GM12878 (cell line): Measurements from ENCODE around the gene SSH2. TPM values are rescaled to one million over a fixed set of nuclear protein-coding genes. Genes with fewer than 3 reads are reported as not detected.

Experiments
- BHLHE40 ChIP-seq, 2 experiments: fragments of 450-650 bp in 1 of 2; IDR thresholded peaks; 2 replicates each; pipeline ENCODE4 v1.6.1; 2011 to 2017; ENCODE audit warnings: low read depth in 2 of 2, borderline replicate concordance in 1 of 2, improper control_type of control experiment in 1 of 2, low read length in 1 of 2, mild to moderate bottlenecking in 1 of 2
- CHD4 ChIP-seq: fragments of 200-600 bp; sonication (generic); IDR thresholded peaks from 2 replicates; pipeline ENCODE4 v1.6.1; 2016; ENCODE audit warnings: mild to moderate bottlenecking
- CREB1 ChIP-seq: IDR thresholded peaks from 2 replicates; pipeline ENCODE4 v1.6.1; 2012; ENCODE audit warnings: low read depth, mild to moderate bottlenecking, inconsistent platforms
- GATAD2B ChIP-seq: fragments of 450-650 bp; conservative IDR thresholded peaks from 2 replicates; pipeline ENCODE4 v1.6.1; 2017; ENCODE audit warnings: low read depth, mild to moderate bottlenecking, moderate library complexity
- IRF4 ChIP-seq: IDR thresholded peaks from 2 replicates; pipeline ENCODE4 v1.6.1; 2011; ENCODE audit warnings: low read depth, low read length
- MEF2A ChIP-seq: IDR thresholded peaks from 2 replicates; pipeline ENCODE4 v1.6.1; 2011; ENCODE audit warnings: low read depth, mild to moderate bottlenecking, low read length, moderate library complexity; ENCODE audit not compliant: insufficient read depth
- NBN ChIP-seq: fragments of 450-650 bp; IDR thresholded peaks from 2 replicates; pipeline ENCODE4 v1.6.1; 2016
- NFIC ChIP-seq: IDR thresholded peaks from 2 replicates; pipeline ENCODE4 v1.6.1; 2012; ENCODE audit warnings: low read depth, mild to moderate bottlenecking, inconsistent platforms, low read length, moderate library complexity
- NR2C1 ChIP-seq: fragments of 450-650 bp; IDR thresholded peaks from 2 replicates; pipeline ENCODE4 v1.6.1; 2017; ENCODE audit warnings: antibody characterized with exemption, mild to moderate bottlenecking, moderate library complexity
- NRF1 ChIP-seq: conservative IDR thresholded peaks from 2 replicates; pipeline ENCODE4 v1.6.1; 2011; ENCODE audit warnings: mild to moderate bottlenecking, low read depth, low read length, improper control_type of control experiment
- PAX8 ChIP-seq: fragments of 450-650 bp; IDR thresholded peaks from 2 replicates; pipeline ENCODE4 v1.6.1; 2017; ENCODE audit warnings: mild to moderate bottlenecking, moderate library complexity
- PKNOX1 ChIP-seq: fragments of 450-650 bp; IDR thresholded peaks from 2 replicates; pipeline ENCODE4 v1.6.1; 2016; ENCODE audit warnings: mild to moderate bottlenecking
- POLR2AphosphoS5 ChIP-seq: IDR thresholded peaks from 2 replicates; pipeline ENCODE4 v1.6.1; 2011; ENCODE audit warnings: mild to moderate bottlenecking, low read length, inconsistent platforms
- SIX5 ChIP-seq: IDR thresholded peaks from 2 replicates; pipeline ENCODE4 v1.6.1; 2011; ENCODE audit warnings: mild to moderate bottlenecking, low read depth, low read length, moderate library complexity; ENCODE audit not compliant: severe bottlenecking
- SMAD1 ChIP-seq: fragments of 450-650 bp; IDR thresholded peaks from 2 replicates; pipeline ENCODE4 v1.6.1; 2018; ENCODE audit warnings: mild to moderate bottlenecking, low read depth; ENCODE audit not compliant: partially characterized antibody
- SMAD5 ChIP-seq: IDR thresholded peaks from 2 replicates; pipeline ENCODE4 v1.6.1; 2016; ENCODE audit warnings: antibody characterized with exemption, low read depth
- ZNF217 ChIP-seq: fragments of 450-650 bp; IDR thresholded peaks from 2 replicates; pipeline ENCODE4 v1.6.1; 2017; ENCODE audit warnings: antibody characterized with exemption, mild to moderate bottlenecking
- polyA plus RNA-seq, 11 experiments: library from polyadenylated mRNA; depleted of rRNA in 4 of 11; unstranded in 6 of 11; stranded (reverse) in 5 of 11; fragments of >200 nt; fragmentation: Nextera tagmentation in 4 of 11; fragmentation: Illumina TruSeq in 1 of 11; extraction: Ambion mirVana in 4 of 11; extraction: Trizol in 1 of 11; gene quantifications; 1 replicate in 1 of 11; 2 replicates in 10 of 11; pipeline versions ENCODE4 v1.2.1 to v1.2.3, GENCODE V29; 2011 to 2016; ENCODE audit warnings: inconsistent platforms in 2 of 11, missing spikeins in 2 of 11, low read depth in 1 of 11
- total RNA-seq, 4 experiments: library from RNA; depleted of rRNA in 3 of 4; stranded (reverse); fragments of >200 nt in 3 of 4; fragmentation: Illumina TruSeq in 1 of 4; extraction: Trizol in 1 of 4; gene quantifications; 2 replicates each; pipeline versions ENCODE4 v1.2.1 to v1.2.3, GENCODE V29; 2013 to 2021
- TF ChIP-seq, protein P1 (sequence below), 3 experiments: IDR thresholded peaks in 2 of 3; conservative IDR thresholded peaks in 1 of 3; 2 replicates each; pipeline ENCODE4 v1.5.1; 2011; ENCODE audit warnings: low read depth in 3 of 3, low read length in 3 of 3, mild to moderate bottlenecking in 3 of 3, control low read depth in 2 of 3, moderate library complexity in 2 of 3, inconsistent platforms in 1 of 3, mixed read lengths in 1 of 3; ENCODE audit not compliant: control insufficient read depth in 2 of 3, insufficient read depth in 1 of 3; ENCODE audit errors: extremely low read depth in 1 of 3
- TF ChIP-seq, protein P2 (sequence below): fragments of 450-650 bp; IDR thresholded peaks from 2 replicates; pipeline ENCODE4 v1.6.1; 2017; ENCODE audit warnings: mild to moderate bottlenecking, low read depth, inconsistent platforms; ENCODE audit not compliant: poor library complexity, severe bottlenecking
- TF ChIP-seq, protein P3 (sequence below): IDR thresholded peaks from 2 replicates; pipeline ENCODE4 v1.6.1; 2011; ENCODE audit warnings: borderline replicate concordance, low read depth, mild to moderate bottlenecking, moderate library complexity, mixed read lengths, low read length; ENCODE audit not compliant: insufficient read depth; ENCODE audit errors: extremely low read length
- TF ChIP-seq, protein P4 (sequence below): fragments of 450-650 bp; IDR thresholded peaks from 2 replicates; pipeline ENCODE4 v1.6.1; 2018; ENCODE audit warnings: mild to moderate bottlenecking, low read depth, moderate library complexity; ENCODE audit not compliant: partially characterized antibody

Gene SSH2
- total and polyA plus RNA-seq, 10 of the 15 experiments (the other 5 are each of a cell fraction or from before 2014, with no cell fraction given) = 9.3 to 65.9 (median 34.0) TPM

GRCh38 chr17:29722411-29723198 is 207.4 kb downstream of the SSH2 start (continued):
- peak; percentile 63 for TF ChIP-seq GATAD2B
- peak; percentile 31; the same call in 1 of the 2 replicates for TF ChIP-seq NFIC
- TF ChIP-seq NR2C1 = no peak
- no peak for TF ChIP-seq CHD4
- TF ChIP-seq PAX8 = no peak
- peak; percentile 34; the same call in 1 of the 2 replicates for TF ChIP-seq NBN
- TF ChIP-seq POLR2AphosphoS5 = peak; percentile 86
- no peak for TF ChIP-seq NRF1
- TF ChIP-seq, protein P1, sequence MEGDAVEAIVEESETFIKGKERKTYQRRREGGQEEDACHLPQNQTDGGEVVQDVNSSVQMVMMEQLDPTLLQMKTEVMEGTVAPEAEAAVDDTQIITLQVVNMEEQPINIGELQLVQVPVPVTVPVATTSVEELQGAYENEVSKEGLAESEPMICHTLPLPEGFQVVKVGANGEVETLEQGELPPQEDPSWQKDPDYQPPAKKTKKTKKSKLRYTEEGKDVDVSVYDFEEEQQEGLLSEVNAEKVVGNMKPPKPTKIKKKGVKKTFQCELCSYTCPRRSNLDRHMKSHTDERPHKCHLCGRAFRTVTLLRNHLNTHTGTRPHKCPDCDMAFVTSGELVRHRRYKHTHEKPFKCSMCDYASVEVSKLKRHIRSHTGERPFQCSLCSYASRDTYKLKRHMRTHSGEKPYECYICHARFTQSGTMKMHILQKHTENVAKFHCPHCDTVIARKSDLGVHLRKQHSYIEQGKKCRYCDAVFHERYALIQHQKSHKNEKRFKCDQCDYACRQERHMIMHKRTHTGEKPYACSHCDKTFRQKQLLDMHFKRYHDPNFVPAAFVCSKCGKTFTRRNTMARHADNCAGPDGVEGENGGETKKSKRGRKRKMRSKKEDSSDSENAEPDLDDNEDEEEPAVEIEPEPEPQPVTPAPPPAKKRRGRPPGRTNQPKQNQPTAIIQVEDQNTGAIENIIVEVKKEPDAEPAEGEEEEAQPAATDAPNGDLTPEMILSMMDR (IDR thresholded peaks at IDR 0.05 in 2 of 3, conservative IDR thresholded peaks at IDR 0.05 in 1 of 3; ENCODE audit: control insufficient read depth in 2 of 3, extremely low read depth in 1 of 3, insufficient read depth in 1 of 3, low read depth in 3 of 3, low read length in 3 of 3) = no peak
- TF ChIP-seq MEF2A = no peak
- TF ChIP-seq SIX5 = no peak
- no peak; the same call in 1 of the 2 replicates for TF ChIP-seq CREB1
- TF ChIP-seq, protein P2, sequence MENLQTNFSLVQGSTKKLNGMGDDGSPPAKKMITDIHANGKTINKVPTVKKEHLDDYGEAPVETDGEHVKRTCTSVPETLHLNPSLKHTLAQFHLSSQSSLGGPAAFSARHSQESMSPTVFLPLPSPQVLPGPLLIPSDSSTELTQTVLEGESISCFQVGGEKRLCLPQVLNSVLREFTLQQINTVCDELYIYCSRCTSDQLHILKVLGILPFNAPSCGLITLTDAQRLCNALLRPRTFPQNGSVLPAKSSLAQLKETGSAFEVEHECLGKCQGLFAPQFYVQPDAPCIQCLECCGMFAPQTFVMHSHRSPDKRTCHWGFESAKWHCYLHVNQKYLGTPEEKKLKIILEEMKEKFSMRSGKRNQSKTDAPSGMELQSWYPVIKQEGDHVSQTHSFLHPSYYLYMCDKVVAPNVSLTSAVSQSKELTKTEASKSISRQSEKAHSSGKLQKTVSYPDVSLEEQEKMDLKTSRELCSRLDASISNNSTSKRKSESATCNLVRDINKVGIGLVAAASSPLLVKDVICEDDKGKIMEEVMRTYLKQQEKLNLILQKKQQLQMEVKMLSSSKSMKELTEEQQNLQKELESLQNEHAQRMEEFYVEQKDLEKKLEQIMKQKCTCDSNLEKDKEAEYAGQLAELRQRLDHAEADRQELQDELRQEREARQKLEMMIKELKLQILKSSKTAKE = peak; percentile 63
- TF ChIP-seq ZNF217 = no peak
- peak; percentile 13 to 30; a peak in 1 of 4 replicates for TF ChIP-seq BHLHE40 (IDR thresholded peaks at IDR 0.05; ENCODE audit: borderline replicate concordance in 1 of 2, low read depth in 2 of 2, low read length in 1 of 2)
- peak; percentile 57; the same call in 1 of the 2 replicates for TF ChIP-seq PKNOX1
- TF ChIP-seq, protein P3, sequence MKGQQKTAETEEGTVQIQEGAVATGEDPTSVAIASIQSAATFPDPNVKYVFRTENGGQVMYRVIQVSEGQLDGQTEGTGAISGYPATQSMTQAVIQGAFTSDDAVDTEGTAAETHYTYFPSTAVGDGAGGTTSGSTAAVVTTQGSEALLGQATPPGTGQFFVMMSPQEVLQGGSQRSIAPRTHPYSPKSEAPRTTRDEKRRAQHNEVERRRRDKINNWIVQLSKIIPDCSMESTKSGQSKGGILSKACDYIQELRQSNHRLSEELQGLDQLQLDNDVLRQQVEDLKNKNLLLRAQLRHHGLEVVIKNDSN = no peak
- TF ChIP-seq SMAD5 = no peak
- no peak; the same call in 1 of the 2 replicates for TF ChIP-seq IRF4
- TF ChIP-seq, protein P4, sequence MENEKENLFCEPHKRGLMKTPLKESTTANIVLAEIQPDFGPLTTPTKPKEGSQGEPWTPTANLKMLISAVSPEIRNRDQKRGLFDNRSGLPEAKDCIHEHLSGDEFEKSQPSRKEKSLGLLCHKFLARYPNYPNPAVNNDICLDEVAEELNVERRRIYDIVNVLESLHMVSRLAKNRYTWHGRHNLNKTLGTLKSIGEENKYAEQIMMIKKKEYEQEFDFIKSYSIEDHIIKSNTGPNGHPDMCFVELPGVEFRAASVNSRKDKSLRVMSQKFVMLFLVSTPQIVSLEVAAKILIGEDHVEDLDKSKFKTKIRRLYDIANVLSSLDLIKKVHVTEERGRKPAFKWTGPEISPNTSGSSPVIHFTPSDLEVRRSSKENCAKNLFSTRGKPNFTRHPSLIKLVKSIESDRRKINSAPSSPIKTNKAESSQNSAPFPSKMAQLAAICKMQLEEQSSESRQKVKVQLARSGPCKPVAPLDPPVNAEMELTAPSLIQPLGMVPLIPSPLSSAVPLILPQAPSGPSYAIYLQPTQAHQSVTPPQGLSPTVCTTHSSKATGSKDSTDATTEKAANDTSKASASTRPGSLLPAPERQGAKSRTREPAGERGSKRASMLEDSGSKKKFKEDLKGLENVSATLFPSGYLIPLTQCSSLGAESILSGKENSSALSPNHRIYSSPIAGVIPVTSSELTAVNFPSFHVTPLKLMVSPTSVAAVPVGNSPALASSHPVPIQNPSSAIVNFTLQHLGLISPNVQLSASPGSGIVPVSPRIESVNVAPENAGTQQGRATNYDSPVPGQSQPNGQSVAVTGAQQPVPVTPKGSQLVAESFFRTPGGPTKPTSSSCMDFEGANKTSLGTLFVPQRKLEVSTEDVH = no peak
- TF ChIP-seq SMAD1 = peak; percentile 50
